ENCODE results near the gene DDX31.

The DDX31 gene

DNA sequence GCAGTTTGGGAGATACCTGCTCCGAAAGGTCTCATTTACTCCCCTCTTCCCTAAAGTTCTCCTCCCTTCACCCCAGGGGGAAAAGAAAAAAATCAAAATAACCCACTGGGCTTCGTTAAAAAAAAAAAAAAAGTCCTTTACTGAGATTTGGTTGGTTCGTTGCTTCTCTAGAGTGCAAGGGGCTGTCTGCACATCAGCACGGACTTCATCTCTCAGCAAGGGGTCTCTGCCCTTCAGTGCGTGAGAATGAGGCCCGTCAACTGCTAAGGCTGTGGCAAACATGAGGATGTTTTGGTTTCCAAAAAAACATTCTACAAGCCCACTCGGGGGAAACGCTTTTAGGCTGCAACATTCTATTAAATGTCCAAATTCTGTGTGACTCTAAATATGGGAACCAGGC lies 77.3 kb downstream of the DDX31 start:
- no peak for DNase-seq

- no peak for DNase-seq
Observed at GRCh38 chr9:132591751-132592314, 78.0 kb downstream of the DDX31 start.

- DNase-seq: no peak
Observed at GRCh38 chr9:132591244-132591643, 78.5 kb downstream of the DDX31 start.

- DNase-seq: no peak
Observed at GRCh38 chr9:132590318-132591182, 79.2 kb downstream of the DDX31 start.

GRCh38 chr9:132590037-132590317 lies 79.8 kb downstream of the DDX31 start:
- DNase-seq: no peak

- no peak for DNase-seq
Observed at GRCh38 chr9:132589148-132590036, 80.4 kb downstream of the DDX31 start.

DNA sequence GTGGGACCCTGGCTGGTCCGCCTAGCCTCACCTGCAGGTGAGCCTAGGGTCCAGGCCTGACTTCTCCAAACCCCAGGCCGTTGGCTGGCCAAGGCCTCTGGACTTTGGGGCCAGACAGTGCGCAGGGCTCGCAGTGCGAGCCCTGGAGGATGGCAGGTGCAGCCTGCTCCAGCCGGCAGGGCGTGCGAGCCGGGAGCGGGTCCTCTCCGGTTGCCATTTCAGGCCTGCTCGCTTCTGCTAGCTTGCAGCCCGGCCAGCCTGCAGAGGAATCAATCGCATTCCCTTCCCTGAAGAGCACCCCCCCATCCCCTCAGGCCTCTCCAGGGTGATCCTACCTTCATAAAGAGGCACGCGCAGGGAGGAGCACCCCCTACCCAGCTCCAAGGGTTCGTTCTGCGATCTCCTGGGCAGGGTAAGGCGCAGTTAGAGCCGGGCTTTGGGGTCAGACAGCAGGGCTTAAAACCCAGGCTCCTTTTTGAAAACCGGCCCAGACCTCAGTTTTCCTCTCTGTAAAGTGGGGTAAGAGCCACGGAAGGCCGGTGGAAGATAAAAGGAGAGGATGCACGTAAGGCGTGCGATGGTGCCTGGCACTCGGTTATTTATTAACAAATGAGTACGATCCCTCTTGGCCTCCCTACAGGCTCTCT lies 81.2 kb downstream of the DDX31 start:
- no peak for DNase-seq

GRCh38 chr9:132588098-132588497 lies 81.7 kb downstream of the DDX31 start:
- DNase-seq: no peak

GRCh38 chr9:132587592-132587955 lies 82.2 kb downstream of the DDX31 start:
- DNase-seq: no peak

DNA sequence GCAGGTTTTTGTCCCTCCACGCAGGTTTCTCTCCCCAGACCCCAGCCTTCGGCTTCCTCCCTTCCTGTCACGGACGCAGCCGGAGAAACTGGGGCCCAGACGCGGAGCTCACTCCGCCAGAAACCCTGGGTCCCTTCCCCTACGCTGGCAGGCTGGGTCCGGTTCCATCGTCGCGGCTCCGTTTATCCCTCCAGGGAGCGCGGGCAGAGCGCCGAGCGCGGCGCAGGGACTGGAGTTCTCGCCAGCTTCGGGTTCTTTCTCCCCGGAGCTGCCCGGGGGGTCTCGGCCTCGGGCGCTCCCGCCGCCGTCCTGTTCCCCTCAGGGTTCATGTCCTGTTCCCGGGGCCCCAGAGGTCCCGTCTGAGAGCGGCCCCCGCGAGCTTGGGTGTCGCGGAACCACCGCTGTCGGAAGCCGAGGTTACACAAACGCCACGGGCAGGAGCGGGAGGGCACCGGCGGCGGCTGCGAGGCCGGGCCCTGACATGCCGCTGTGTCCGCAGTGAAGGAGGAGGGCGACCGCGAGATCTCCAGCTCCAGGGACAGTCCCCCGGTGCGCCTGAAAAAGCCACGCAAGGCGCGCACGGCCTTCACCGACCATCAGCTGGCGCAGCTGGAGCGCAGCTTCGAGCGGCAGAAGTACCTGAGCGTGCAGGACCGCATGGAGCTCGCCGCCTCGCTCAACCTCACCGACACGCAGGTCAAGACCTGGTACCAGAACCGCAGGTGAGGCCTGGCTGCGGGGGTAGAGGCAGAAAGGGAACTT lies 82.8 kb downstream of the DDX31 start:
- DNase-seq: no peak

- no peak for DNase-seq
Observed at GRCh38 chr9:132585954-132586829, 83.6 kb downstream of the DDX31 start.

- DNase-seq: no peak
Observed at GRCh38 chr9:132584601-132585560, 84.9 kb downstream of the DDX31 start.

- no peak for DNase-seq
Observed at GRCh38 chr9:132583584-132584304, 86.0 kb downstream of the DDX31 start.

GRCh38 chr9:132582786-132583583 lies 86.8 kb downstream of the DDX31 start:
- DNase-seq: no peak

GRCh38 chr9:132582276-132582785 lies 87.5 kb downstream of the DDX31 start, which contains the start of gene BARHL1:
BARHL1 (plus strand) TSS chr9:132582606; CDS start chr9:132582798, 192 bp downstream.
- no peak for DNase-seq

- DNase-seq: no peak
Observed at GRCh38 chr9:132579427-132579798, 90.4 kb downstream of the DDX31 start.

DNA sequence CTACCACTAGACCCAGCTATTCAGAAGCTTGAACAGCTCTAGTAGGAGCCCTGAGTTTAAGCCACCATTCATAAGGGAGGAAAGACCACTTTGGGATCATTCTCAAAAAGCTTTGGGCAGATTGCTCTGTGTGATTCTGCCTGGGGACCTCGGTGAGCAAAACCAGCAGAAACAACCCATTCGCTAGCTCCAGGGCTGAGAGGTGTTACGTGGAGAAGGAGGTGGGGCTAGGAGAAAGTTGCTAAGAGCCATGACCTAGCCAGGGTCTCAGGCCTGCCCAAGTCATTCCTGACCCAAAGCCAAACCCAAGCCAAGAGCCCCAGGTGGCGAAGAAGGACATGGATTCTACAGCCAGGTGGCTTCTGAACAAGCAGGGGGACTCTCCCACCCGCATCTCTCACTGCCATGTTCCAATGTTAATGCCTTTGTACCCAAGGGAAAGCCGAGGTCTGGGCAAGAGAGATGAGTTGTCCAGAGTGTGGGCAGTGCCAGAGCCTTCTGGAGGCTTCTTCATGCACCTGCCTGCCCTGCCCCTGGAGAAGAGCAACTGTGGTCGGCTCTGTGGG lies 91.3 kb downstream of the DDX31 start:
- DNase-seq: no peak

DNA sequence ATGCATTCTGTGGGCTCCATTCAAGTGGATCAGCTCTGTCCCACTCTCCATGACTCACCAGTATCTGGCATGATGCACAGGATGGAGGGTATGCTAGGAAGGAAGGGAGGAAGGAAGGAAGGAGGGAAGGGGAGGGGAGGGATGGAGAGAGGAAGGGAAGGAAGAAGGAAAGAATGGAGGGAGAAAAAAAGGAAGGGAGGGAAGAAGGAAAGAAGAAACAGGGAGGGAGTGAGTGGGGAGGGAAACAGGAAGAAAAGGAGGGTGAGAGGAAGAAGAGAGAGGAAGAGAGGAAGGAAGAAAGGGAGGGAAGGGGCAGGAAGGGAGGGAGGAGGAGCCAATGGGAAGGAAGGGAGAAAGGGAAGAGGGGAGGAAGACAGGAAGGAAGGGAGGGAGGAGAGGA lies 92.7 kb downstream of the DDX31 start:
- DNase-seq: no peak

Data from activated CD4-positive, alpha-beta T cell treated with anti-CD3 and anti-CD28 coated beads, Interleukin-10, Interleukin-2, amounts not matched to agents 100 ng/mL and 50 ng/mL, durations not matched to agents 16 hours and 8 hours (primary cell).